ENCODE results near the gene S100A2.

DNA sequence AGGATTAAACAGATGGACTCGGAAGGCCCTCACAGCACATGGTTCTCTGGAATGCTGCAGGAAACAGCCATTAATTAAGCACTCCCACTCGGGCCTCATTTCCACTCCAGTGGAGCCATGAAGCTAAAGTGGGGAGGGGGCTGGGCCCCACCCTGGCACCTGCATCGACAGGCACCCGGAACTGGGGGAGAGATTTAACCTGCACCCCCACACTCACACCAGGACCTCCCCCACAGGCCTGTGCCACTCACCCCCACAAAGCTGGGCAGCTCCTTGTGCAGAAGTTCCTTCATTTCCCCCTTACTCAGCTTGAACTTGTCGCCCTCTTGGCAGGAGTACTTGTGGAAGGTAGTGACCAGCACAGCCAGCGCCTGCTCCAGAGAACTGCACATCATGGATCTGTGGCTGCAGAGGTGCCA lies 2.2 kb downstream of the S100A2 start:
- TF ChIP-seq CTCF (conservative IDR thresholded peaks at IDR 0.05; ENCODE audit: low read depth, low read length) (no peak), EZH2 (IDR thresholded peaks at IDR 0.05; ENCODE audit: borderline replicate concordance, low read depth, low read length, poor library complexity, severe bottlenecking) (no peak)

All from A673 (cell line).